Measurements from ENCODE around the gene DBH.

DBH gene

GRCh38 chr9:133628766-133629165 is 7.4 kb upstream of the DBH start:
- in situ Hi-C loops (cut with HindIII; ENCODE audit: low sequenced_read_pairs), result no loop called here
- TF ChIP-seq CTCF (IDR thresholded peaks at IDR 0.05; ENCODE audit: low read depth, low read length), result no peak
- no peak for DNase-seq (ENCODE audit: low read depth, low spot score)
- H3K4me3 ChIP-seq (ENCODE audit: low read depth, low read length), result no peak overlapping the region

GRCh38 chr9:133629221-133630110 is 6.7 kb upstream of the DBH start:
- no peak overlapping the region for H3K4me3 ChIP-seq (ENCODE audit: low read depth, low read length)
- no peak for DNase-seq (ENCODE audit: low read depth, low spot score)
- in situ Hi-C loops (cut with HindIII; ENCODE audit: low sequenced_read_pairs), result no loop called here
- TF ChIP-seq CTCF (IDR thresholded peaks at IDR 0.05; ENCODE audit: low read depth, low read length), result no peak

- DNase-seq (ENCODE audit: low read depth, low spot score), result no peak
- no peak for TF ChIP-seq CTCF (IDR thresholded peaks at IDR 0.05; ENCODE audit: low read depth, low read length)
- no peak overlapping the region for H3K4me3 ChIP-seq (ENCODE audit: low read depth, low read length)
- in situ Hi-C loops (cut with HindIII; ENCODE audit: low sequenced_read_pairs), result no loop called here
Measured at GRCh38 chr9:133631111-133631510, 5.1 kb upstream of the DBH start.

GRCh38 chr9:133632806-133633680 is 3.1 kb upstream of the DBH start:
- no peak overlapping the region for H3K4me3 ChIP-seq (ENCODE audit: low read depth, low read length)
- in situ Hi-C loops (cut with HindIII; ENCODE audit: low sequenced_read_pairs), result no loop called here
- no peak for DNase-seq (ENCODE audit: low read depth, low spot score)
- TF ChIP-seq CTCF (IDR thresholded peaks at IDR 0.05; ENCODE audit: low read depth, low read length), result no peak

- in situ Hi-C loops (cut with HindIII; ENCODE audit: low sequenced_read_pairs), result no loop called here
- no peak for TF ChIP-seq CTCF (IDR thresholded peaks at IDR 0.05; ENCODE audit: low read depth, low read length)
Measured at GRCh38 chr9:133633681-133634080, 2.5 kb upstream of the DBH start.

GRCh38 chr9:133634081-133634691 is 2.0 kb upstream of the DBH start:
- in situ Hi-C loops (cut with HindIII; ENCODE audit: low sequenced_read_pairs), result no loop called here
- no peak overlapping the region for H3K4me3 ChIP-seq (ENCODE audit: low read depth, low read length)
- DNase-seq (ENCODE audit: low read depth, low spot score), result no peak
- TF ChIP-seq CTCF (IDR thresholded peaks at IDR 0.05; ENCODE audit: low read depth, low read length), result no peak

More at GRCh38 chr9:133633681-133634080, 2.5 kb upstream of the DBH start:
- no peak for DNase-seq (ENCODE audit: low read depth, low spot score)
- H3K4me3 ChIP-seq (ENCODE audit: low read depth, low read length), result no peak overlapping the region
